Brain microvascular endothelial cell (primary cell): ENCODE results near the gene LY6G5B.

Experiments
- DNase-seq: peaks from one replicate; pipeline ENCODE4 v3.0.0-alpha.2; 2020
- H3K27ac ChIP-seq: fragments of 250-450 bp; sonication (Bioruptor Pico); 2 replicates; pipeline ENCODE4 v1.5.1; 2020; ENCODE audit warnings: mild to moderate bottlenecking, moderate library complexity
- H3K27me3 ChIP-seq: fragments of 250-450 bp; sonication (Bioruptor Pico); replicated peaks from 2 replicates; pipeline ENCODE4 v1.5.1; 2020; ENCODE audit warnings: mild to moderate bottlenecking
- H3K36me3 ChIP-seq: fragments of 250-450 bp; sonication (Bioruptor Pico); replicated peaks from 2 replicates; pipeline ENCODE4 v1.5.1; 2020; ENCODE audit warnings: mild to moderate bottlenecking
- H3K4me3 ChIP-seq: 2 replicates; pipeline ENCODE4 v1.5.1; 2011; ENCODE audit warnings: low read depth, mild to moderate bottlenecking, control low read depth, low read length, moderate library complexity
- CTCF ChIP-seq: IDR thresholded peaks from 2 replicates; pipeline ENCODE4 v1.5.1; 2011; ENCODE audit warnings: low read depth, mild to moderate bottlenecking, moderate library complexity, low read length, control low read depth, inconsistent platforms; ENCODE audit errors: missing control alignments
- in situ Hi-C: cut with HindIII; loops from 2 replicates; pipeline ENCODE4 v1.10.0; 2017; ENCODE audit warnings: low sequenced_read_pairs, low pct_ligation_motif_present

Gene LY6G5B

GRCh38 chr6:31631681-31632278, 38.0 kb upstream of the LY6G5B start:
- in situ Hi-C loops, result no loop called here
- H3K4me3 ChIP-seq, result no peak overlapping the region
- H3K36me3 ChIP-seq, result peaks cover 97% of the 10 kb centered on the region
- no peak for DNase-seq
- H3K27me3 ChIP-seq, result no peaks in the 10 kb centered on the region
- no peak overlapping the region for H3K27ac ChIP-seq
- no peak for TF ChIP-seq CTCF

- H3K27me3 ChIP-seq, result no peaks in the 10 kb centered on the region
- no peak overlapping the region for H3K27ac ChIP-seq
- H3K36me3 ChIP-seq, result peaks cover 97% of the 10 kb centered on the region
- TF ChIP-seq CTCF, result no peak
- H3K4me3 ChIP-seq, result no peak overlapping the region
- in situ Hi-C loops, result no loop called here
- no peak for DNase-seq
Observed at GRCh38 chr6:31632279-31632946, 37.4 kb upstream of the LY6G5B start.

GRCh38 chr6:31633447-31633846, 36.3 kb upstream of the LY6G5B start:
- H3K27ac ChIP-seq, result no peak overlapping the region
- DNase-seq, result no peak
- H3K36me3 ChIP-seq, result peaks cover 95% of the 10 kb centered on the region
- H3K27me3 ChIP-seq, result no peaks in the 10 kb centered on the region
- TF ChIP-seq CTCF, result no peak
- in situ Hi-C loops, result no loop called here
- no peak overlapping the region for H3K4me3 ChIP-seq

- Histone ChIP-seq H3K36me3 (peaks cover 93% of the 10 kb centered on the region), H3K27ac (no peak overlapping the region), H3K27me3 (no peaks in the 10 kb centered on the region), H3K4me3 (no peak overlapping the region)
- DNase-seq, result no peak
- in situ Hi-C loops, result no loop called here
- TF ChIP-seq CTCF, result no peak
Observed at GRCh38 chr6:31634131-31634530, 35.6 kb upstream of the LY6G5B start.

GRCh38 chr6:31634969-31635575, 34.7 kb upstream of the LY6G5B start:
- Histone ChIP-seq H3K27me3 (no peaks in the 10 kb centered on the region), H3K36me3 (peaks cover 91% of the 10 kb centered on the region), H3K27ac (no peak overlapping the region), H3K4me3 (no peak overlapping the region)
- in situ Hi-C loops, result no loop called here
- TF ChIP-seq CTCF, result no peak
- no peak for DNase-seq
